ENCODE results near the gene SGSM2.

DNA sequence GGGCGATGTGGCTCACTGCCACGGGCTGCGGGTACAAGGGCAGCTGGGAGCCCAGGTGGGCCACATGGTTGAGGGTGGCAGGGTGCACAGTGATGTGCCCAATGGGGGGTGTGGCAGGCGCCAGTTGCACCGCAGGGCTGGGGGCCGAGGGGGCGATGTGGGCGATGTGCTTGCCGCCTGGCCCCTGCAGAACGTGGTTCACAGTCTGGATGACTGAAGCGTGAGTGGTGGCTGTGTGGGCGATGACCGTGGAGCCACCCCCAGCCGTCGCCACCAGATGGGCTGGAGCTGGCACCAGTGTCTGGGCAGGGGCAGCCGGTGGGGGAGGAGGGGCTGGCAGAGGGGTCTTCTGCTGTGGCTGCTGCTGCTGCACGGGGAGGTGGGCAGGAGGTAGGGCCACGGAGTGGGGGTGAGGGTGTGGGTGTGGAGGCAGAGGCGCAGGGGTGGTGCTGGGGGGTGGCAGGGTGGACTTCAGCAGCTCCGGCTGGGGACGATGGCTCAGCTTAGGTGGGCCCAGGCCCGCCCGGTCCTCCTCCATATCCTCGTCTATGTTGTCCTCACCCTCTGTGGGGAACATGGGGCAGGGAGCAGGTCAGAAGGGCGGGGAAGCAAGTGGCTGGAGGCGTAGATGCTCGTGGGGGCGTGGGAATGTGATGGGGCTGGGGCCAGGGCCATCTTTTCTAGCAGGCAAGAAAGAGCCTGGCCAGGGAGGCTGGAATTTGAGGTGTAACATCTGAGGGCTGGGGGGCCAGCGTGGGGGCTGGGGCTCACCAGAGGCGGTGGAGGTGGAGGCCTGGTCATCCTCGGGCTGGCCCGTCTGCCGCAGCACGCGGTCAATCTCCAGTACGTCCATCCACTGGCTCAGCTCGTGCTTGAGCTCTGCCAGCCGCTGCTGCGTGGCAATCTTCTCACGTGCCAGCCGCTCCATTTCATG is 50.1 kb downstream of the SGSM2 start:
- TF ChIP-seq, protein P1, sequence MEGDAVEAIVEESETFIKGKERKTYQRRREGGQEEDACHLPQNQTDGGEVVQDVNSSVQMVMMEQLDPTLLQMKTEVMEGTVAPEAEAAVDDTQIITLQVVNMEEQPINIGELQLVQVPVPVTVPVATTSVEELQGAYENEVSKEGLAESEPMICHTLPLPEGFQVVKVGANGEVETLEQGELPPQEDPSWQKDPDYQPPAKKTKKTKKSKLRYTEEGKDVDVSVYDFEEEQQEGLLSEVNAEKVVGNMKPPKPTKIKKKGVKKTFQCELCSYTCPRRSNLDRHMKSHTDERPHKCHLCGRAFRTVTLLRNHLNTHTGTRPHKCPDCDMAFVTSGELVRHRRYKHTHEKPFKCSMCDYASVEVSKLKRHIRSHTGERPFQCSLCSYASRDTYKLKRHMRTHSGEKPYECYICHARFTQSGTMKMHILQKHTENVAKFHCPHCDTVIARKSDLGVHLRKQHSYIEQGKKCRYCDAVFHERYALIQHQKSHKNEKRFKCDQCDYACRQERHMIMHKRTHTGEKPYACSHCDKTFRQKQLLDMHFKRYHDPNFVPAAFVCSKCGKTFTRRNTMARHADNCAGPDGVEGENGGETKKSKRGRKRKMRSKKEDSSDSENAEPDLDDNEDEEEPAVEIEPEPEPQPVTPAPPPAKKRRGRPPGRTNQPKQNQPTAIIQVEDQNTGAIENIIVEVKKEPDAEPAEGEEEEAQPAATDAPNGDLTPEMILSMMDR (IDR thresholded peaks at IDR 0.05; ENCODE audit: low read depth, low read length, poor library complexity, severe bottlenecking): no peak
- no peak for TF ChIP-seq EZH2phosphoT487 (IDR thresholded peaks at IDR 0.05; ENCODE audit: borderline replicate concordance, low read length)
